Activated naive CD4-positive, alpha-beta T cell treated with Interleukin-2 at 50 U/mL for 16 hours (primary cell): Measurements from ENCODE around the gene PCP4L1.
"Not testable (repeated sequence)": the region's sequence is repeated elsewhere in the genome, so short reads cannot be mapped to it uniquely, and the experiment has no call there.

ENCODE experiments used
- DNase-seq: peaks from one replicate; pipeline ENCODE4 v3.0.0-alpha.2; 2020

PCP4L1 gene

GRCh38 chr1:161229896-161230295, 28.6 kb upstream of the PCP4L1 start:
- DNase-seq: no peak

DNA sequence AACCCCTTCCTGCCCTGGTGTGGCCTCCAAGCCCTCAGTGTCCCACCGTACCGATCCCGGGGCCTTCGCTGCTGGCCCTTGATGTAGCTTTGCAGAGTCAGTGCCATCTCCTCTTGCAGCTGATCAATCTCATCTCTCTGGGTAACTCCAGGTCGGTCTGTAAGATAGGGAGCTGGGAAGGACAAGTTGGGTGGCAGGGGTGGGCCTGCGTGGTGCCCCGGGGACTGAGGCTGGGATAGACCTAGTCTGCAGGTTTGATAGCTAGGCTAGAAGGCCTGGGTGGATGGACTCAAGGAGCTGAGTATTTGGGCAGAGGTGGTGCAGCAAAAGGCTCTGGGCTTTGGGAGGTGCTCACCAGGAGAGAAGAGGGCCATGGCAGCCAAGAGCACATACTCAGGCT, 27.8 kb upstream of the PCP4L1 start:
- no peak for DNase-seq

DNA sequence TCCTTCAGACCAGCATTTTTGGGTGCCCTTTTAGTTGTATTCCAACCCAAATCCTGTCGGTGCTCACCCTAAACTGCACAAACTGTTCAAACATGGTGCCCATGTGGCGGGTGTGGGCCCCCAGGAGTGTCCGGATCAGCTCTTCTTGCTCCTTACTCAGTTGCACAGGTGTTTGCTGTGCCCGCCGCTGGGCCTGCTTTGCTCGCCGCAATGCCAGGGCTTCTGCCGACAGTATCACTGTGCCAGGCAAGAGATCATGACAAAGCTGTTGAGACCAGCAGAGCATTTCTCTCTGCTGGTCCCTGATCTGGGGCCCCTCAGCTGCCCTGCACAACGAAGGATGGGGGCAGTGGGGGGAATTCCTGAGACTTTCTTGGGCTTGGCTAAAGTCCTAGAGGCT, 25.4 kb upstream of the PCP4L1 start:
- no peak for DNase-seq

- DNase-seq: no peak
Measured at GRCh38 chr1:161235957-161236775, 22.4 kb upstream of the PCP4L1 start.

DNA sequence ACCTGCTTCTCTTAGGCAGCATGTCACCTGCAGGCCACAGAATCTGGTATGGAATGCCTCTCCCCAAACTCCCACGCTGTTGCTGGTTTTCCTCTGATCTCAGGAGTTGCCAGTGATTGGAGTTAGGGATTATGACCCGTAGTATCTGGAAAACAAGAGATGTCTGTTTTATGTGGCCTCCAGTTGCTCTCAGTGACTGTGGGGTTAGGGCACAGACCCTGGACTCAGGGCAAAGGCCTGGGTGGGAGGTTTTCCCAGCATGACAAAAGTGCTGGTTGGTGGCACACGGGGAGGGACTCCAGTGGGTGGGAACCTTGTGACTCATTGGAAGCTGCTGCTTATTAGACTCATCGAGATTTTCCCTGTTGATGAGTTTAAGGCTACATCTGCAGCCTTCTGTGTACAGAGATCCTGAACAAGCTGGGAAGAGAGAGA, 20.5 kb upstream of the PCP4L1 start, which contains the start of gene NR1I3:
NR1I3 (minus strand) TSS at position 165 of the 435 bp plus-strand sequence. CDS start 1,638 bp downstream, outside the sequence.
- DNase-seq: no peak

- no peak for DNase-seq
Measured at GRCh38 chr1:161241682-161242081, 16.9 kb upstream of the PCP4L1 start.

- DNase-seq: no peak
Measured at GRCh38 chr1:161242313-161242712, 16.2 kb upstream of the PCP4L1 start.

DNA sequence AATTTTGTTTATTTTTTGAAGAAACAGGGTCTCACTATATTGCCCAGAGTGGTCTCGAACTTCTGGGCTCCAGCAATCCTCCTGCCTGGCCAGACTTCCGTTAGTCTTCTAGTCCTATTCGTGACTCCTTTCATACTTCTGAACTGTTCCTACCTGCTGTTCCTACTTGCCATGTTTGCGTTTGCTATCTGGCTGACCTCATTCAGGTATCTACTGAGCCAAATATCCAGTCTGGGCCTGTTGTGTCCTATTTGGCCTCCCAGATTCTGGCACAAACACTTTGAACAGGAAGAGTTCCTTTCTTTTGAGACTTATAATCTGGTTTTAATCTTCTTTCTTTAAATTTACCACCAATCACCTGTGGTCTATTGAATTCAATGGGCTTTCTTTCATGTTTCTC, 13.7 kb upstream of the PCP4L1 start:
- no peak for DNase-seq

DNA sequence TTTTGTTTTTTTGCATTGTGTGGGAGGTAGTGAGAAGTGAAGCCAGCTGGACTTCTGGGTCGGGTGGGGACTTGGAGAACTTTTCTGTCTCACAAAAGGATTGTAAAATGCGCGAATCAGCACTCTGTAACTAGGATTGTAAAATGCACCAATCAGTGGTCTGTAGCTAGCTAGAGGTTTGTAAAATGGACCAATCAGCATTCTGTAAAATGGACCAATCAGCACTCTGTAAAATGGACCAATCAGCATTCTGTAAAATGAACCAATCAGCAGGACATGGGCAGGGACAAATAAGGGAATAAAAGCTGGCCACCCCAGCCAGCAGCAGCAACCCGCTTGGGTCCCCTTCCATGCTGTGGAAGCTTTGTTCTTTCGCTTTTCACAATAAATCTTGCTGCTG, 8.4 kb upstream of the PCP4L1 start:
- not testable (repeated sequence) for DNase-seq

- DNase-seq: no peak
Measured at GRCh38 chr1:161250829-161251228, 7.7 kb upstream of the PCP4L1 start.

GRCh38 chr1:161251579-161251978, 7.0 kb upstream of the PCP4L1 start:
- DNase-seq: no peak

- DNase-seq: not testable (repeated sequence)
Measured at GRCh38 chr1:161255302-161255701, 3.2 kb upstream of the PCP4L1 start.

DNA sequence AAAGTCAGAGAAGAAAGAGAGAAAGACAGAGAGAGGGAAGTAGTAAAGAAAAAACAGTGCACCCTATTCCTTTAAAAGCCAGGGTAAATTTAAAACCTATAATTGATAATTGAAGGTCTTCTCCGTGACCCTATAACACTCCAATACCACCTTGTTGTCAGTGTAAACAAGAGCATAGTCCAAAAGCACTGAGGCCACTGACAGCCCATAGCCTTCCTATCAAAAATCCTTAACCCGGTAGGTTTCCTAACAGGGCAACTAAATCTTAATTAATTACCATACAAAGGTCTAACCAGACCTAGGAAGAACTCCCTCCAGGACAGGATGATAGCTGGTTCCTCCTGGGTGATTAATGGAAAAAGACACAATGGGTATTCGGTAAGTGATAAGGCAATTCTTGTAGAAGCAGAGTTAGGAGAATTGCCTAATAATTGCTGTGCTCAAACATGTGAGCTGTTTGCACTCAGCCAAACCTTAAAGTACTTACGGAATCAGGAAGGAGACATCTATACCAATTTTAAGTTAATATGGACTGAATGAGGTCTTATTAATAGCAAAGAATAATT, 2.5 kb upstream of the PCP4L1 start:
- DNase-seq: not testable (repeated sequence)

DNA sequence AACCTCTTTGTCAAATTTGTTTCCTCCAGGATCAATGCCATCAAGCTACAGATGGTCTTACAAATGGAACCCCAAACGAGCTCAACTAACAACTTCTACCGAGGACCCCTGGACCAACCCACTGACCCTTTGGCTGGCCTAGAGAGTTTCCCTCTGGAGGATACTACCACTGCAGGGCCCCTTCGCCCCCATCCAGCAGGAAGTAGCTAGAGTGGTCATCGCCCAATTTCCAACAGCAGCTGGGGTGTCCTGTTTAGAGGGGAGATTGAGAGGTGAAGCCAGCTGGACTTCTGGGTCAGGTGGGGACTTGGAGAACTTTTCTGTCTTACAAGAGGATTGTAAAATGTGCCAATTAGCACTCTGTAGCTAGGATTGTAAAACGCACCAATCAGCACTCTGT, 1.4 kb upstream of the PCP4L1 start:
- not testable (repeated sequence) for DNase-seq

DNA sequence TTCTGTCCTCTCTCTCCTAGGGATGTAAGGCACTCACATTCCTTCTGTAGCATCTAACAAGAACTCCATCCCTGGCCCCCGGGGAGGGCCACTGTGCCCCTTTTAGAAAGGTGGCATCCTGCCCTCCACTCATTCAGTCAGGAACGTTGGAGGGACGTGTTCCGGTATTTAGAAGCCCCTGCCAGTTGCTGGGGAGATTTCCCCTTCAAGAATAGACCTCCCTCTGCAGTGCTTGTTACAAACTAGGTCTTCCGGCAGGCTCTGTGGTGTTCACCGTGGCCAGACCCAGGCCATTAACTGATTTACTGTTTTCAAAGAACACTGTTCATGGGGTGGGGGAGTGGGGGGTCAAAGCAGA, 779 bp downstream of the PCP4L1 start:
- no peak for DNase-seq

GRCh38 chr1:161259765-161260164, 1.2 kb downstream of the PCP4L1 start:
- DNase-seq: no peak

DNA sequence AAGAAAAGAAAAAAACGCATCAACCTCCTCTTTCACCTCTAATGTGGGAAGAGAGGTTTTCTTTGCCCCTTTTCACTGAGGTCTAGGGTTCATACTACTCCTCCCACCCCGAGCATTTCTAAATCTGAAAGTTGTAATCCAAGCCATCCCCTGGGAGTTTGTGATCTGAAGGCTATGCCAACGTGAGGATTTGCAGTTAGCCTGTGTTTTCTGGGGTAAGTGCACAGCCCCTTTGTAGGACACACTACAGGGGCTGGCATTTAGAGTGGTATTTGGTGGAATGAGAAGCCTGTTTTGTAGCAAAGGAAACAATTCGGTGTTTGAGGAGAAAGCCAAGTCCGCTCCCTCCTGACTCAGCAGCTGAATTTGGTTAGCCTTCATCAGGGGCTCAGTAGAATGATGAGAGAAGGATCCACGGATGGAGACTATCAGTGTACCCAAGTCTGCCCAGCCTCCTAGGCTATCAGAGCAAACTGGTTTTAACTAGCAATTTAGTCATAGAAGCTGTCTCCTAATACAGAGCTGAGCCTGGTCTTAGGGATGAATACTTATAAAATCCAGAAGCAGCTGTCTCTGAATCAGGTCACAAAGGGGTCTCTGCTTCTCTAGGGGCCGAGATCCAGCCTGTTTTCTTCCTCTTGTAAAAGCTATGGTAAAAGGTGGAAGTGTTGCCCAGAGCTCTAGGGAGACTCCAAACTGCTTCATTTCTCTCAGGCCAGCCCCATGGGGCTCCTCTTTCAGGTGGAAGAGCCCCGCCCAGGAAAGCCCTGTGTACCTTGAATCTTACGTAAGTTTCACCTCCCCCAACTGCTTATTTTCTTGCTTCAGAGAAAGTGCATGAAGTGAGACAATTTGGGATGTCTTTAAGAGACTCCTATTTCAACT, 2.1 kb downstream of the PCP4L1 start:
- no peak for DNase-seq

DNA sequence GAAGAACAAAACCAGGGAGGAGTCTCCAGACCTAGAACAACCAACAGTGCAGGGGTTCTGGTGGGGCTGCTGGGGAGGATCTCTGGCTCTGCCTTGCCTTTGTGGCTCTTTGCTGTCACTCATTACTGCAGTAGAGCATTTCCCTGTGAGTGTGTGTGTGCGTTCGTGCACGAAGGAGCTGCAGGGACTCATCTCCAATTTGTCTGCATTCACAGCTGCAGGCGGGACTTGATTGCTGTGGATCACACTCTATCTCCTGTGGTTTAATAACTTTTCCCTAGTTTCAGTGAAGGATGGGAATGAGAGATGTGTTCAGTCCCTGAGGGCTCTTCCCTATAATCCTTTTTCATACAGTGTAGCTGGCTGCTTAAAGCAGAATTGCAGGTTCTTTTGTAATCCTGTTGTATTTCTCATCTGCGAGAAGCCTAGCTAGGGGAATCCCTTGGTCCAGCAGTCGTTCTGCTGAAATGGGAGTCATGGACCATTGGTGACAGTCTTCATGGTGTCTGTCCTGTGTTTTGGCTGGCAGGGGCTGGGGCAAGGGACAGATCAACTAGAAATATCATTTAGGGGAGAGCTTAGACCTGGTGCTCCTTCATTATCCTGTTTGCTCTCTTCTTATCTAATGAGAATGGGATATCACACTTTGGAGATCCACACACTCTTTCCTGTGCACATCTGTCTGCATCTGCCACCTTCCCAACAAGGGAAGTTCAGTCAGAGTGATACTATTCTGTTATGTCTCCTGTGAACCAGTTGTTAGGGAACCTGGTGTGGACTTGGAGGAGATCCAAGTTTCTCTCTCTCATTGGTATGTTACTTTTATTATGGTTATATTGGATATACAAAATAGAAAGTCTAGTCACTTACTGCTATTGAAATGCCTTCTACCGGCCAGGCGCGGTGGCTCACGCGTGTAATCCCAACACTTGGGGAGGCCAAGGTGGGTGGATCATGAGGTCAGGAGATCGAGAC, 3.0 kb downstream of the PCP4L1 start:
- no peak for DNase-seq

GRCh38 chr1:161265305-161265704, 6.8 kb downstream of the PCP4L1 start:
- DNase-seq: no peak

- no peak for DNase-seq
Measured at GRCh38 chr1:161266202-161266601, 7.7 kb downstream of the PCP4L1 start.

- DNase-seq: no peak
Measured at GRCh38 chr1:161266836-161267235, 8.3 kb downstream of the PCP4L1 start.

DNA sequence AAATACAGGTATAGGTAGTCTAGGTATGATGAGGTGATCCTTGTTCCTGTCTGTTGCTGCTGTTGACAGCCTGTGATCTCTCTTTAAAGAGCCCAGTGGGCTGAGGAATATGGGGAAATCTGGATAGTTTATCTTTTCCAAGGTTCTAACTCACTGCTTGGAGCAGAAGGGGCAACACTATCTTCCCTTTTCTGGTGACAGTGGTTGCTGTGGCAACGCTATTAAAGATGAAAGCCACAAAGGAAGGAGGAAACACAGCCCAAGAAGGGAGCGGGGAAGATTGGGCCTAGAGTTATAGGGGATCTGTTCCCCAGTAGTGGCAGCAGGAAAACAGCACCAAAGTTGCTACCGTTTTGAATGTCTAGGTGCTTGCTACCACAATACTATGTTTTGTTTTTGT, 8.8 kb downstream of the PCP4L1 start:
- DNase-seq: no peak
